HEK293T (cell line): ENCODE results near the gene CAST.

Source experiments
- CTCF ChIA-PET: fragments of 350-600 bp; formaldehyde crosslinking; extraction: SDS; loops from one replicate; lab custom pipeline; 2021; ENCODE audit warnings: antibody characterized with exemption, inconsistent platforms; lab: Yijun Ruan, JAX
- POLR2A ChIA-PET: fragments of 350-600 bp; formaldehyde crosslinking; extraction: SDS; loops from one replicate; lab custom pipeline; 2020; ENCODE audit warnings: antibody characterized with exemption, inconsistent platforms; lab: Yijun Ruan, JAX
- DNase-seq: peaks from one replicate; pipeline ENCODE4 v3.0.0; 2012; ENCODE audit warnings: mixed read lengths; ENCODE audit errors: extremely low spot score
- ARNT ChIP-seq: fragments of 450-650 bp; IDR thresholded peaks from 2 replicates; pipeline ENCODE4 v1.6.1; 2017; ENCODE audit warnings: mild to moderate bottlenecking
- BHLHE40 ChIP-seq: fragments of 450-650 bp; IDR thresholded peaks from 2 replicates; pipeline ENCODE4 v1.6.1; 2016; ENCODE audit warnings: mild to moderate bottlenecking, moderate library complexity, borderline replicate concordance
- CTBP1 ChIP-seq: fragments of 450-650 bp; IDR thresholded peaks from 2 replicates; pipeline ENCODE4 v1.6.1; 2016; ENCODE audit warnings: borderline replicate concordance
- ELF4 ChIP-seq: fragments of 450-650 bp; IDR thresholded peaks from 2 replicates; pipeline ENCODE4 v1.6.1; 2017; ENCODE audit warnings: antibody characterized with exemption
- FOXA1 ChIP-seq: fragments of 450-650 bp; IDR thresholded peaks from 2 replicates; pipeline ENCODE4 v1.6.1; 2016; ENCODE audit warnings: mild to moderate bottlenecking
- FOXK2 ChIP-seq: fragments of 450-650 bp; IDR thresholded peaks from 2 replicates; pipeline ENCODE4 v1.6.1; 2016; ENCODE audit warnings: mild to moderate bottlenecking
- FOXM1 ChIP-seq: fragments of 450-650 bp; IDR thresholded peaks from 2 replicates; pipeline ENCODE4 v1.6.1; 2017; ENCODE audit warnings: mild to moderate bottlenecking, borderline replicate concordance
- HDGF ChIP-seq: fragments of 450-650 bp; IDR thresholded peaks from 2 replicates; pipeline ENCODE4 v1.6.1; 2017; ENCODE audit warnings: antibody characterized with exemption, borderline replicate concordance
- L3MBTL2 ChIP-seq: fragments of 450-650 bp; conservative IDR thresholded peaks from 2 replicates; pipeline ENCODE4 v1.6.1; 2016; ENCODE audit warnings: mild to moderate bottlenecking
- LEF1 ChIP-seq: fragments of 450-650 bp; IDR thresholded peaks from 2 replicates; pipeline ENCODE4 v1.6.1; 2017; ENCODE audit warnings: mild to moderate bottlenecking, borderline replicate concordance
- NFRKB ChIP-seq: fragments of 450-650 bp; IDR thresholded peaks from 2 replicates; pipeline ENCODE4 v1.6.1; 2016; ENCODE audit warnings: mild to moderate bottlenecking, moderate library complexity
- SP1 ChIP-seq: fragments of 450-650 bp; IDR thresholded peaks from 2 replicates; pipeline ENCODE4 v1.6.1; 2017
- SUZ12 ChIP-seq: fragments of 450-650 bp; IDR thresholded peaks from 2 replicates; pipeline ENCODE4 v1.6.1; 2016; ENCODE audit warnings: mild to moderate bottlenecking
- TARDBP ChIP-seq: fragments of 450-650 bp; IDR thresholded peaks from 2 replicates; pipeline ENCODE4 v1.6.1; 2016
- ZNF384 ChIP-seq: fragments of 450-650 bp; IDR thresholded peaks from 2 replicates; pipeline ENCODE4 v1.6.1; 2016
- TF ChIP-seq, protein P1 (sequence below): fragments of 450-650 bp; IDR thresholded peaks from 2 replicates; pipeline ENCODE4 v1.6.1; 2016

CAST gene

DNA sequence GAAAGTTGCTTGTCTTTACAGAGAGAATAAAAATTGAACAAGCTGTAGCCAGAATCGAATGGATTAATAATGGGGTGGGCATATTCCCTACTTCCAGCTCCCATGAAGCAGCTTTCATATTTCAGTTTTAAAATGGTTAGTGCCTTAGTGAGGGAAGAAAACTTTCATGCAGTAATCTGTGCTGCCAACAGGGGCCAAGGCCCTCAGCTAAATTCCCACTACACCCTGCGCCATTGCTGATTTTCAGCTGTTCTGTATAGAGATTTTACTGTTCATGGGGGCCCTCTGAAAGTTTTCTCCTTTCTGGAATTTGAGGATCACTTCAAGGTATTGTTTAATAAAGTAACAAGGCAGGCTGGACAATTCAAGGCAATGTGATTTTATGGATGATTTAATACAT lies 58.2 kb downstream of the CAST start:
- DNase-seq: no peak
- TF ChIP-seq ARNT (no peak), TARDBP (no peak), SP1 (no peak), L3MBTL2 (no peak), FOXM1 (no peak)
- CTCF ChIA-PET: interaction anchor here (0.6 to 1.3 kb wide), 2 partner anchors 11 to 22 kb away, joined by 3 to 7 read pairs; no protein-coding TSS in a partner anchor
- POLR2A ChIA-PET: no interaction called here

DNA sequence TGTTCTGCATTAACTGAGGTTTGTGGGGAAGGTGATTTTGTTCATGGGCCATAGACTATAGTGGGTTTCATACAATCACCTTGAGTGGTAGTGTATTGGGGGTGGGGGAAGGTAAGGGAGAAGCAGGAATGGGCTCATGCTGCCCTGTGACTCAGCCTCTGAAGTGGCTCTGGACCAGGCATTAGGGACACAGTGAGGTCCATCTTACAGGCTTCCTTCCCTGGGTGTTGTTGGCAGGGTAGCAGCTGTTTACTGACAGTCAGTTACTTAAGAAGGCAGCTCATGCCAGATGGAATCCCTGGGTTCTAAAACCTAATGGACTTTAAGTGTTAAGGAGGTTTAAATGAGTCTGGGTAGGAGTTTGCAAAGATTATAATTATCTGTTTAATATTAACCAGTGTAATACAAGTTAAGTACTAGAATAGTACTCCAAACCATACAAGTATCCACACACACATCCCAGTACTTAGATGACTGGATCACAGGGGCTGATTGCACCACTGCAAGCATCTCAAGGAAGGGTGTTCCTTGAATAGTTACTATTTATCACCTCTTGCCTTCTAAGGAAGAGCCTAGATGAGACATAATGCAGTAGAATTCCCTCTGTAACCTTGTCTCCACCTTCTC lies 59.3 kb downstream of the CAST start:
- ChIA-PET POLR2A (interaction anchor here (3.1 kb wide), 1 partner anchor 19 kb away, joined by 9 read pairs; no protein-coding TSS in a partner anchor), CTCF (no interaction called here)
- DNase-seq: no peak
- no peak for TF ChIP-seq ELF4
- no peak for TF ChIP-seq FOXM1

DNA sequence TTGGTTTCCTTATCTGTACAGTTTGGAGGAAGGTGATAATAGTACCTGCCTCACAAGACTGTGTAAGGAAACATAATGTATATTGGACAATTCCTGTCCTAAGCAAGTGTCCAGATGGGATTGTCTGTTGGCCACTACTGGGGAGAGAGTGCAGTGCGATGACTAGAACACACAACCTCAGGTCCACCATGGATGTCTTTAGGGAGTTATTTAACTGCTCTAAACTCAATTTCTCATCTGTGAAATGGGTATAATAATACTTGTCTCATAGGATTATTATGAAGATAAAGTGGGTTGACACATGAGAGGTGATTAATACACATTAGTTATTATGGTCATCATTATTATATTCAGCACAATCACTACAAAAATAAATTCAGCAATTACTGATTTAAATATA lies 63.1 kb downstream of the CAST start:
- ChIA-PET CTCF (no interaction called here), POLR2A (no interaction called here)
- no peak for DNase-seq
- TF ChIP-seq, protein P1, sequence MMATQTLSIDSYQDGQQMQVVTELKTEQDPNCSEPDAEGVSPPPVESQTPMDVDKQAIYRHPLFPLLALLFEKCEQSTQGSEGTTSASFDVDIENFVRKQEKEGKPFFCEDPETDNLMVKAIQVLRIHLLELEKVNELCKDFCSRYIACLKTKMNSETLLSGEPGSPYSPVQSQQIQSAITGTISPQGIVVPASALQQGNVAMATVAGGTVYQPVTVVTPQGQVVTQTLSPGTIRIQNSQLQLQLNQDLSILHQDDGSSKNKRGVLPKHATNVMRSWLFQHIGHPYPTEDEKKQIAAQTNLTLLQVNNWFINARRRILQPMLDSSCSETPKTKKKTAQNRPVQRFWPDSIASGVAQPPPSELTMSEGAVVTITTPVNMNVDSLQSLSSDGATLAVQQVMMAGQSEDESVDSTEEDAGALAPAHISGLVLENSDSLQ: no peak
- no peak for TF ChIP-seq FOXA1
- TF ChIP-seq BHLHE40: no peak
- TF ChIP-seq CTBP1: no peak
- no peak for TF ChIP-seq FOXM1
- no peak for TF ChIP-seq ELF4
- TF ChIP-seq ARNT: no peak
- no peak for TF ChIP-seq SUZ12
- TF ChIP-seq LEF1: no peak
- TF ChIP-seq TARDBP: no peak

DNA sequence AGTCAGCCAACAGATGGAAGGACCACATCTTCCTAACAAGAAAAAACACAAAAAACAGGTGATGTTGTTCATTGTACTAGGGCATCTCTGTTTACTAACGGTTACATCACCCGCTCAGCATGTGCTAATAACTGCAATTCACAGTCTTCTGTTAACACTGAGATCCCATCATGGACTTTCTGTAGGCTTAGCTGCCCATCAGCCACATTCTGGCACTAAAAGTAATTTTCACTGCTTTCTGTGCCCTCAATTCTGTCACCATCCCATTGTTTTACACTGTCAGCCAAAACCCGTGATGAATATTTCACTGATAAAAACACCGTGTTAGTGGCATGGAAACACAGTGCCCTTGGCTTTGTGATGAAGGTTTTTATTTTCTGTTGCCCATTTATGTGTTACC lies 64.6 kb downstream of the CAST start:
- CTCF ChIA-PET: interaction anchor here (0.6 kb wide), 1 partner anchor 10 kb away, joined by 3 read pairs; no protein-coding TSS in a partner anchor
- POLR2A ChIA-PET: no interaction called here
- no peak for TF ChIP-seq SP1
- TF ChIP-seq SUZ12: no peak
- TF ChIP-seq FOXK2: no peak
- no peak for TF ChIP-seq ZNF384
- TF ChIP-seq BHLHE40: no peak
- TF ChIP-seq FOXA1: no peak
- no peak for TF ChIP-seq LEF1
- TF ChIP-seq NFRKB: no peak
- no peak for TF ChIP-seq ELF4
- TF ChIP-seq, protein P1: no peak
- no peak for TF ChIP-seq ARNT
- no peak for TF ChIP-seq CTBP1
- no peak for TF ChIP-seq FOXM1
- TF ChIP-seq TARDBP: no peak
- TF ChIP-seq L3MBTL2: no peak
- no peak for TF ChIP-seq HDGF
- DNase-seq: no peak

DNA sequence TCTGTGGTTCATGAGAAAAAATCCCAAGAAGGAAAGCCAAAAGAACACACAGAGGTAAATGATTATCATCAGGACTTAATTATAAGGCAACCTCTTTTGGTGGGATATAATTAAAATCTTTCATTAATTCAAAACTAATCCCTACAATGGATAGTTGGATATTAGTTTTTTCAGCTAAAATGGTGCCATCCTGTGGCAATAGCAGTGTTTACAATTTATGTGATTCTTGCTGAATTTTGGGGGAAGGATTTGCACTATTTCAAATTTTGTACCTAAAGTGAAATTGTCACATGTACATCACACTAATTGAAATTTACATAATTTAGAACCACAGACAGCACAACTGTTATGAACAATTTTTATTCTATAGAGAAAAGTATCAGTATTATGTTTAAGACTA lies 67.0 kb downstream of the CAST start:
- ChIA-PET POLR2A (no interaction called here), CTCF (interaction anchor here (2.1 kb wide), 1 partner anchor 115 kb away, joined by 5 read pairs; no protein-coding TSS in a partner anchor)
- no peak for DNase-seq
- TF ChIP-seq ARNT: no peak
- TF ChIP-seq FOXK2: no peak
- TF ChIP-seq L3MBTL2: no peak
- TF ChIP-seq SP1: no peak
- TF ChIP-seq CTBP1: no peak
- no peak for TF ChIP-seq FOXM1
- TF ChIP-seq LEF1: no peak
- no peak for TF ChIP-seq ELF4
- TF ChIP-seq BHLHE40: no peak
- TF ChIP-seq NFRKB: no peak
- TF ChIP-seq ZNF384: no peak
- TF ChIP-seq SUZ12: no peak
- TF ChIP-seq, protein P1: no peak

DNA sequence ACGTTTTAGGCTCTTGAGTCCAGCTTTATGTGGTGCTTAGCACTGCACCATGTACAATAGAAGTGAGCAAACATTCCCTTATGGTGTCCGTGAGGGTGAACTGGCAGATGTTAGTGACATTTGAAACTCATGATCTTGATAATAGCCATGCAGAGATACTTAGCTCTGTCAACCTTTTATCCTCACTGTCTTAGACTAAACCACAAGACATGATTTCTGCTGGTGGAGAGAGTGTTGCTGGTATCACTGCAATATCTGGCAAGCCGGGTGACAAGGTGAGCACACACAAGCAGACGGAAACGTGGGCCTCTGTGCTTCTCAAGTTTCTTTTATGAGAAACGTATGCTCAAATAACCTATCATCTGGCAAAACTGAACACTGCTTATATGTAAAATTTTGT lies 68.4 kb downstream of the CAST start:
- TF ChIP-seq FOXA1 (no peak), TARDBP (no peak), CTBP1 (no peak)
- POLR2A ChIA-PET: interaction anchor here (1.1 kb wide), 1 partner anchor 16 kb away, joined by 3 read pairs; no protein-coding TSS in a partner anchor
- CTCF ChIA-PET: interaction anchor here (2.1 kb wide), 1 partner anchor 116 kb away, joined by 5 read pairs; no protein-coding TSS in a partner anchor
- DNase-seq: no peak

DNA sequence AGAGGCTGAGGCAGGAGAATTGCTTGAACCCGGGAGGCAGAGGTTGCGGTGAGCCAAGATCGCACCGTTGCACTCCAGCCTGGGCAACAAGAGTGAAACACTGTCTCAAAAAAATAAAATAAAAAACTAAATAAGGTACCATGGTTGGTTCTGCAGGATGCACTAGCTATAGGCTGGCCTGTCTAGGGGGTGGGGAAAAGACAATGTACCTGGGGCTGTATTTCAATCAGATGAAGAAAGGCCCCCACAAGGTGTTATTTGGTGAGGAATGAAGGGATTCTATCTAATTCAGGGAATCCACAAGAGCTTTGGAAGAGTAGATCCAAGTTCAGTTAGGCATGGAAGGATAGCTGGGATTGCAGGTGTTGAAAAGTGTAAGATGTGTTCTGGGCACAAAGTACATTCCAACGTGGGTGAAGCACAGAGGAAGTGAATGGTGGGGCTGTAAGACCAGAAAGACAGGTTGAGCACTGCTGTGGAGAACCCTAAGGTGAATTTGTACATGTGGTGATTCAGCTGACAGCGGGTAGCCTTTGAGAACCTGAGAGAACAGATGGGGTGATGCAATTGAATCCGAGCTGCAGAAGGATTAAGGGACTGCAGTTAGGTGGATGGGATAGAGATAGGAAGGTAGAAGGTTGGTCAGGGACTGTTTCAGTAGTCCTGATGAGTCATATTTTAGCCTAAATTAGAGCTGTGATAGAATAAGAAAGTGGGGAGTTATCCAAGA lies 71.8 kb downstream of the CAST start:
- ChIA-PET CTCF (interaction anchor here (1.1 kb wide), 1 partner anchor 12 kb away, joined by 3 read pairs; no protein-coding TSS in a partner anchor), POLR2A (no interaction called here)
- DNase-seq: no peak
- TF ChIP-seq TARDBP: no peak
- TF ChIP-seq FOXM1: no peak
- no peak for TF ChIP-seq BHLHE40
- TF ChIP-seq FOXA1: no peak
- TF ChIP-seq CTBP1: no peak
- no peak for TF ChIP-seq SUZ12
- TF ChIP-seq SP1: no peak
- no peak for TF ChIP-seq HDGF
- TF ChIP-seq, protein P1: no peak
- no peak for TF ChIP-seq ZNF384
- no peak for TF ChIP-seq NFRKB
- TF ChIP-seq L3MBTL2: no peak
- no peak for TF ChIP-seq ELF4
